Caco-2 (cell line): ENCODE data around the gene MRPL43. TPM values are rescaled to one million over a fixed set of nuclear protein-coding genes. Genes with fewer than 3 reads are reported as not detected.

Experiments used
- BruUV-seq: library from RNA; stranded (reverse); fragments of 400-500 nt; replicated peaks from 2 replicates; lab custom pipeline; 2021; lab: Mats Ljungman, UMichigan
- CTCF ChIA-PET: fragments of 300-600 bp; sonication (Branson Sonifier 250); formaldehyde crosslinking; loops from one replicate; lab custom pipeline; 2022; ENCODE audit warnings: antibody characterized with exemption; lab: Charles Lee
- POLR2A ChIA-PET: fragments of 300-600 bp; sonication (Branson Sonifier 250); formaldehyde crosslinking; loops from one replicate; lab custom pipeline; 2022; ENCODE audit warnings: antibody characterized with exemption; lab: Charles Lee
- DNase-seq, 2 experiments: peaks; one replicate each; pipeline versions ENCODE4 v3.0.0 to v3.0.0-alpha.2; 2020 to 2022
- H3K27me3 ChIP-seq: replicated peaks from 2 replicates; pipeline ENCODE4 v1.6.0; 2011; ENCODE audit warnings: low read length; ENCODE audit not compliant: control insufficient read depth, insufficient read depth
- H3K36me3 ChIP-seq: 2 replicates; pipeline ENCODE4 v1.5.1; 2011; ENCODE audit warnings: low read length; ENCODE audit not compliant: control insufficient read depth, insufficient read depth
- H3K4me1 ChIP-seq: fragments of 250-450 bp; sonication (Bioruptor Pico); 2 replicates; pipeline ENCODE4 v1.5.1; 2020; ENCODE audit warnings: mild to moderate bottlenecking
- H3K4me3 ChIP-seq: 2 replicates; pipeline ENCODE4 v1.5.1; 2011; ENCODE audit warnings: low read depth, mild to moderate bottlenecking, control low read depth, low read length
- H3K9me3 ChIP-seq: fragments of 250-450 bp; sonication (Bioruptor Pico); 2 replicates; pipeline ENCODE4 v1.5.1; 2020; ENCODE audit warnings: mild to moderate bottlenecking, moderate library complexity
- H3K27ac Mint-ChIP-seq: one replicate; pipeline ENCODE4 v1.8.0; 2022; ENCODE audit warnings: mixed read lengths; ENCODE audit not compliant: unreplicated experiment
- H3K27me3 Mint-ChIP-seq: one replicate; pipeline ENCODE4 v1.8.0; 2022; ENCODE audit warnings: mixed read lengths; ENCODE audit not compliant: insufficient read depth, unreplicated experiment
- H3K36me3 Mint-ChIP-seq: one replicate; pipeline ENCODE4 v1.8.0; 2022; ENCODE audit warnings: mild to moderate bottlenecking, mixed read lengths; ENCODE audit not compliant: insufficient read depth, unreplicated experiment
- H3K4me1 Mint-ChIP-seq: one replicate; pipeline ENCODE4 v1.8.0; 2022; ENCODE audit warnings: low read depth, mixed read lengths; ENCODE audit not compliant: unreplicated experiment
- H3K4me3 Mint-ChIP-seq: one replicate; pipeline ENCODE4 v1.8.0; 2022; ENCODE audit warnings: mild to moderate bottlenecking, moderate library complexity, mixed read lengths; ENCODE audit not compliant: unreplicated experiment
- H3K9me3 Mint-ChIP-seq: one replicate; pipeline ENCODE4 v1.8.0; 2022; ENCODE audit warnings: mixed read lengths; ENCODE audit not compliant: unreplicated experiment
- intact Hi-C: fragments of 100-400 bp; cut with micrococcal nuclease; formaldehyde crosslinking; loops from one replicate; pipeline ENCODE4 v1.10.0; 2022; ENCODE audit not compliant: unreplicated experiment
- total RNA-seq: library from RNA; stranded (reverse); gene quantifications from 2 replicates; pipeline ENCODE4 v1.2.3, GENCODE V29; 2022
- TF ChIP-seq, protein P1 (sequence below), 2 experiments: fragments of 200-600 bp in 1 of 2; IDR thresholded peaks; 1 replicate in 1 of 2; 2 replicates in 1 of 2; pipeline versions ENCODE4 v1.5.1 to v1.8.0; 2011 to 2022; ENCODE audit warnings: antibody characterized with exemption in 1 of 2, control low read depth in 1 of 2, inconsistent platforms in 1 of 2, low read depth in 1 of 2, low read length in 1 of 2, mild to moderate bottlenecking in 1 of 2, moderate library complexity in 1 of 2; ENCODE audit not compliant: insufficient read depth in 1 of 2, severe bottlenecking in 1 of 2, unreplicated experiment in 1 of 2

Gene MRPL43
- total RNA-seq, 1 experiment from 2014 or later, result 82.1 TPM

DNA sequence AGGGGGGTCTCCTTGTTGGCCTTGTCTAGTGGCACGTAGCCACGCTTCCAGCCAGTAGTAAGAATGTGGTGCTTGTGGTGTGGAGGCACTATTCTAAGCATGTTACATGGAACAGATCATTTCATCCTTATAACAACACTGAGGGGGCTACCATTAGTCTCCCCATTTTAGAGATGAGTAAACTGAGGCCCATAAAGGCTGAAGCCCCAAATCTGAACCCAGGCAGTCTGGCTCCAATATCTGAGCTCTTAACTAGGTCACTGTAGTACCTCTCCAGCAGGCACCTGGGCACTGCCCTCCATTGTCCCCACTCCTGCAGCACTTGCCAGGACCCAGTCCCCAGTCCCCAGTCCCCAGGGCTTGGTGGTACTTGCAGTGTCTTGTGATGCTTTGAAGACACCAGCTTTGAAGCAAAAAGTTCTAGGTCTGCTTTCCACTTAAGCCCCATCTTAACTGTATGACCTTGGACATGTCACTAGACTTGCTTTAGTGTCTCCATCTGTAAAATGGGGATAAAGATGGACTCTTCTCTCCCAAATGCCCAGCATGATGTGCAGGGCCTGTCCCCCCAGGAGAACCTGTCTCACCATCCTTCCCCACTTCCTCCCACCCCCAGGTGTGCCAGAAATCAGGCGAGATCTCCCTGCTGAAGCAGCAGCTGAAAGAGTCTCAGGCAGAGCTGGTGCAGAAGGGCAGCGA is 18.7 kb upstream of the MRPL43 start:
- intact Hi-C loops, result no loop called here
- BruUV-seq, result no TSS peak
- H3K36me3 ChIP-seq, result peaks cover 2% of the 10 kb centered on the region
- TF ChIP-seq, protein P1, sequence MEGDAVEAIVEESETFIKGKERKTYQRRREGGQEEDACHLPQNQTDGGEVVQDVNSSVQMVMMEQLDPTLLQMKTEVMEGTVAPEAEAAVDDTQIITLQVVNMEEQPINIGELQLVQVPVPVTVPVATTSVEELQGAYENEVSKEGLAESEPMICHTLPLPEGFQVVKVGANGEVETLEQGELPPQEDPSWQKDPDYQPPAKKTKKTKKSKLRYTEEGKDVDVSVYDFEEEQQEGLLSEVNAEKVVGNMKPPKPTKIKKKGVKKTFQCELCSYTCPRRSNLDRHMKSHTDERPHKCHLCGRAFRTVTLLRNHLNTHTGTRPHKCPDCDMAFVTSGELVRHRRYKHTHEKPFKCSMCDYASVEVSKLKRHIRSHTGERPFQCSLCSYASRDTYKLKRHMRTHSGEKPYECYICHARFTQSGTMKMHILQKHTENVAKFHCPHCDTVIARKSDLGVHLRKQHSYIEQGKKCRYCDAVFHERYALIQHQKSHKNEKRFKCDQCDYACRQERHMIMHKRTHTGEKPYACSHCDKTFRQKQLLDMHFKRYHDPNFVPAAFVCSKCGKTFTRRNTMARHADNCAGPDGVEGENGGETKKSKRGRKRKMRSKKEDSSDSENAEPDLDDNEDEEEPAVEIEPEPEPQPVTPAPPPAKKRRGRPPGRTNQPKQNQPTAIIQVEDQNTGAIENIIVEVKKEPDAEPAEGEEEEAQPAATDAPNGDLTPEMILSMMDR (IDR thresholded peaks at IDR 0.05; ENCODE audit: insufficient read depth in 1 of 2, low read depth in 1 of 2, low read length in 1 of 2, severe bottlenecking in 1 of 2, unreplicated experiment in 1 of 2), result no peak
- peaks cover under 1% of the 10 kb centered on the region; the same call in 1 of the 2 replicates for H3K4me1 ChIP-seq
- no peaks in the 10 kb centered on the region for H3K9me3 ChIP-seq
- H3K27me3 Mint-ChIP-seq, result no peaks in the 10 kb centered on the region
- ChIA-PET CTCF (interaction anchor here (0.8 kb wide), 1 partner anchor 9 kb away, joined by 3 read pairs; no protein-coding TSS in a partner anchor), POLR2A (interaction anchor here (0.6 kb wide), 1 partner anchor 24 kb away, joined by 5 read pairs; no protein-coding TSS in a partner anchor)
- H3K4me3 ChIP-seq, result no peak overlapping the region
- H3K9me3 Mint-ChIP-seq, result no peaks in the 10 kb centered on the region
- peaks cover 4% of the 10 kb centered on the region for H3K4me1 Mint-ChIP-seq
- H3K27me3 ChIP-seq, result no peaks in the 10 kb centered on the region
- H3K4me3 Mint-ChIP-seq, result no peak overlapping the region
- DNase-seq, result no peak
- H3K27ac Mint-ChIP-seq, result no peak overlapping the region
- H3K36me3 Mint-ChIP-seq, result peaks cover 14% of the 10 kb centered on the region

DNA sequence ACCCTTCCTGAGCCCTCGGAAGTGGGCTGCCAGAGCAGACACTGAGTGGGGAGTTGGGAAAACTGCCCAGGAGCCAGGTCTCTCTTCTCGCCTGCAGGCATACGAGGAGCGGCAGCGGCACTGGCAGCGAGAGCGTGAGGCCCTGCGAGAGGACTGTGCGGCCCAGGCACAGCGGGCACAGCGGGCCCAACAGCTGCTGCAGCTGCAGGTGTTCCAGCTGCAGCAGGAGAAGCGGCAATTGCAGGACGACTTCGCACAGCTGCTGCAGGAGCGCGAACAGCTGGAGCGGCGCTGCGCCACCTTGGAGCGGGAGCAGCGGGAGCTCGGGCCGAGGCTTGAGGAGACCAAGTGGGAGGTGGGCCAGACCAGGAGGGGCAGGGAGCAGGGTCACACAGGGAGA is 18.1 kb upstream of the MRPL43 start:
- peaks cover 8% of the 10 kb centered on the region for H3K4me1 Mint-ChIP-seq

DNA sequence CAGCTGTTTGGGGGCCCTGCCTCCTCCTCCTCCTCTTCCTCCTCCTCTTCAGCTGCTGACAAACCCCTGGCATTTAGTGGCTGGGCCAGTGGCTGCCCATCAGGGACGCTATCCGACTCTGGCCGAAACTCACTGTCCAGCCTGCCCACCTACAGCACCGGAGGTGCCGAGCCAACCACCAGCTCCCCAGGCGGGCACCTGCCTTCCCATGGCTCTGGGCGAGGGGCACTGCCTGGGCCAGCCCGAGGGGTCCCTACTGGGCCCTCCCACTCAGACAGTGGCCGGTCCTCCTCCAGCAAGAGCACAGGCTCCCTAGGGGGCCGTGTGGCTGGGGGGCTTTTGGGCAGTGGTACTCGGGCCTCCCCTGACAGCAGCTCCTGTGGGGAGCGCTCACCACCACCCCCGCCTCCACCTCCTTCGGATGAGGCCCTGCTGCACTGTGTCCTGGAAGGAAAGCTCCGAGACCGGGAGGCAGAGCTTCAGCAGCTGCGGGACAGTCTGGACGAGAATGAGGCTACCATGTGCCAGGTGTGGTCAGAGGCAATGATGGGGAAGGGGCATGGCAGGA is 16.4 kb upstream of the MRPL43 start:
- intact Hi-C loops, result no loop called here
- POLR2A ChIA-PET, result no interaction called here
- TF ChIP-seq, protein P1 (IDR thresholded peaks at IDR 0.05; ENCODE audit: insufficient read depth in 1 of 2, low read depth in 1 of 2, low read length in 1 of 2, severe bottlenecking in 1 of 2, unreplicated experiment in 1 of 2), result no peak
- DNase-seq, result no peak
- BruUV-seq, result no TSS peak
- peaks cover 24% of the 10 kb centered on the region for H3K36me3 Mint-ChIP-seq
- no peak overlapping the region for H3K27ac Mint-ChIP-seq
- H3K9me3 Mint-ChIP-seq, result no peaks in the 10 kb centered on the region
- H3K4me1 Mint-ChIP-seq, result peaks cover 9% of the 10 kb centered on the region
- H3K4me1 ChIP-seq, result peaks cover 8% of the 10 kb centered on the region
- no peak overlapping the region for H3K4me3 Mint-ChIP-seq
- H3K27me3 ChIP-seq, result no peaks in the 10 kb centered on the region
- no peak overlapping the region for H3K4me3 ChIP-seq
- peaks cover 2% of the 10 kb centered on the region for H3K36me3 ChIP-seq
- CTCF ChIA-PET, result interaction anchor here (1.1 to 1.3 kb wide), 2 partner anchors 8 to 11 kb away, joined by 3 to 10 read pairs; no protein-coding TSS in a partner anchor
- no peaks in the 10 kb centered on the region for H3K27me3 Mint-ChIP-seq
- H3K9me3 ChIP-seq, result no peaks in the 10 kb centered on the region

More for the DNA sequence above, 18.1 kb upstream of the MRPL43 start:
- Histone ChIP-seq H3K36me3 (peaks cover 2% of the 10 kb centered on the region), H3K4me1 (peaks cover 6% of the 10 kb centered on the region; the same call in 1 of the 2 replicates), H3K27me3 (no peaks in the 10 kb centered on the region), H3K9me3 (no peaks in the 10 kb centered on the region), H3K4me3 (no peak overlapping the region)
- Mint-ChIP-seq H3K27me3 (no peaks in the 10 kb centered on the region), H3K9me3 (no peaks in the 10 kb centered on the region), H3K36me3 (peaks cover 18% of the 10 kb centered on the region), H3K27ac (no peak overlapping the region), H3K4me3 (no peak overlapping the region)
- BruUV-seq, result no TSS peak
- DNase-seq, result no peak
- intact Hi-C loops, result no loop called here
- CTCF ChIA-PET, result no interaction called here
- TF ChIP-seq, protein P1 (IDR thresholded peaks at IDR 0.05; ENCODE audit: insufficient read depth in 1 of 2, low read depth in 1 of 2, low read length in 1 of 2, severe bottlenecking in 1 of 2, unreplicated experiment in 1 of 2), result no peak
- POLR2A ChIA-PET, result no interaction called here
